ENCODE measurements around the gene MAPK8. TPM values are rescaled to one million over a fixed set of nuclear protein-coding genes. Genes with fewer than 3 reads are reported as not detected.

MAPK8 gene
- total RNA-seq, 1 donor from 2014 or later: 42.3 TPM

DNA sequence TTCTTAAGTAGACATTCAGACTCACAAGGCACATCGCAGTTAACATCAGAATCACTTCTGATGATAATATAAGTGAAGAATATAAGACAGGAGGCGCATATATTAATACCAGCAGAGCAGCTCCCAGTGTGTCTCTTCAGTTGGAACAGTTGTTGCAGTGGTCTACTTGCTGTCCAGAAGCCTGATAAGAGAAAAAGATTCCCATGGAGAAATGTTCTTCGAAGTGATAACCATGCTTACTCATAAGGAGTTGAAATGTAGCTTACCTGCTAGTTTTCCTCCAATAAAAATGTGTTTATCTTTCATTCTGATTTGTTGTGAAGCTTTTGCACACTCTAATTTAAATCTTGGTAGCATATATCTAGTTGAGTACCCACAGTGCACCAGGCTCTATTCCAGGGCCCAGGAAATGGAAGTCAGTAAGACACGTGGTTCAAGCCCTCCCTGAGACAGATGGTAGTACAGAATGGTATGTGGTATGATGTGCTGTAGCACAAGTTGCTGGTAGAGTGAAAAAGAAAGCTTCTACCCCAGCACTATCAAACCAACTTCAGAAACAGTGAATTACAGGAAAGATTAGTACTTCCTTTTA, 124.0 kb downstream of the MAPK8 start:
- TF ChIP-seq, protein P1, sequence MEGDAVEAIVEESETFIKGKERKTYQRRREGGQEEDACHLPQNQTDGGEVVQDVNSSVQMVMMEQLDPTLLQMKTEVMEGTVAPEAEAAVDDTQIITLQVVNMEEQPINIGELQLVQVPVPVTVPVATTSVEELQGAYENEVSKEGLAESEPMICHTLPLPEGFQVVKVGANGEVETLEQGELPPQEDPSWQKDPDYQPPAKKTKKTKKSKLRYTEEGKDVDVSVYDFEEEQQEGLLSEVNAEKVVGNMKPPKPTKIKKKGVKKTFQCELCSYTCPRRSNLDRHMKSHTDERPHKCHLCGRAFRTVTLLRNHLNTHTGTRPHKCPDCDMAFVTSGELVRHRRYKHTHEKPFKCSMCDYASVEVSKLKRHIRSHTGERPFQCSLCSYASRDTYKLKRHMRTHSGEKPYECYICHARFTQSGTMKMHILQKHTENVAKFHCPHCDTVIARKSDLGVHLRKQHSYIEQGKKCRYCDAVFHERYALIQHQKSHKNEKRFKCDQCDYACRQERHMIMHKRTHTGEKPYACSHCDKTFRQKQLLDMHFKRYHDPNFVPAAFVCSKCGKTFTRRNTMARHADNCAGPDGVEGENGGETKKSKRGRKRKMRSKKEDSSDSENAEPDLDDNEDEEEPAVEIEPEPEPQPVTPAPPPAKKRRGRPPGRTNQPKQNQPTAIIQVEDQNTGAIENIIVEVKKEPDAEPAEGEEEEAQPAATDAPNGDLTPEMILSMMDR (IDR thresholded peaks at IDR 0.05): no peak
- H3K27ac ChIP-seq: no peak overlapping the region
- H3K4me1 ChIP-seq: no peaks in the 10 kb centered on the region
- ATAC-seq (no peak), DNase-seq (no peak)
- peaks cover 26% of the 10 kb centered on the region for H3K36me3 ChIP-seq
- H3K9me3 ChIP-seq: no peaks in the 10 kb centered on the region
- H3K4me3 ChIP-seq: no peak overlapping the region
- intact Hi-C loops (cut with DNase I): no loop called here
- H3K27me3 ChIP-seq: no peaks in the 10 kb centered on the region

- Histone ChIP-seq H3K27me3 (no peaks in the 10 kb centered on the region), H3K36me3 (peaks cover 25% of the 10 kb centered on the region), H3K4me3 (no peak overlapping the region), H3K9me3 (no peaks in the 10 kb centered on the region), H3K27ac (no peak overlapping the region), H3K4me1 (no peaks in the 10 kb centered on the region)
- DNase-seq: no peak
- TF ChIP-seq, protein P1 (IDR thresholded peaks at IDR 0.05): no peak
- no peak for ATAC-seq
- intact Hi-C loops (cut with DNase I): no loop called here
These were observed 125.4 kb downstream of the MAPK8 start for GRCh38 chr10:48431871-48432270.

DNA sequence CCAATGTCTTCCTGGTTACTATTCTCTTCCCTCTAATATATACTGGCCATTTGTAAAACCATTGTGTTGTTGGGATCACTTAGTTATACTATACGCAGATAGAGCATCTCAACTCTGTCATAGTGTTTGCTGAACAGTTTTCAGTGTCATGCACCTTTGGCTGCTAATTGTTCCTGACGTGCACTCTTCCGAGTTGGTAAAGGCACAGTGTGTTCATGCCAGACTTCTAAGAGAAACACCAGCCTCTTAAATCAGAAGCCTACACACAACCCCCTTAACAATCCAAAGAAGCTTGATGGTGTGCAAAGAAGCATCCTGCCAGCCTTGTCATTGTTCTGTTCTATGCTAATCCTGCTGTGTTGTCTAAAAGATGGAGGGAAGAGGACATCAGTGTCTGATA, 131.1 kb downstream of the MAPK8 start:
- no peaks in the 10 kb centered on the region for H3K27me3 ChIP-seq
- no peak for ATAC-seq
- no peak overlapping the region for H3K27ac ChIP-seq
- H3K4me3 ChIP-seq: no peak overlapping the region
- intact Hi-C loops (cut with DNase I): no loop called here
- no peaks in the 10 kb centered on the region for H3K4me1 ChIP-seq
- H3K36me3 ChIP-seq: peaks cover 18% of the 10 kb centered on the region
- H3K9me3 ChIP-seq: no peaks in the 10 kb centered on the region
- no peak for DNase-seq
- TF ChIP-seq, protein P1 (IDR thresholded peaks at IDR 0.05): no peak

DNA sequence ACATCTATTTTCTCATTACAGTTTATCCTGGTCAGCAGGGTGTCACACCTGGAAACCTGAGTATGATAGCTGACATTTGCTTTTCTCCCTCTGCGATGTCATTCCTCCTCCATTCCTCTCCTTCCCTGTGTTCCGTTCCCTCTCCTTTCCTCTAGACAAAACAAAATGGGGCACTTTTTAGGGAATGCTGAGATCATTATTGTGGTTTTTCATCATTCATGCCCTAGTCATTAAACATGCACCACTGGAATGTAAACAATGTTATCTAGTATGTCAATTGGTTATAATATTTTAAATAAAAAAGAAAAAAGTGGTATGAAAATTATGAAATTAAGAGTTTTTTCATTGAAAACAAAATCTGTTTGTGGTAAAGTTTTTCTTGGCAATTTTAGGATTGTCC, 132.6 kb downstream of the MAPK8 start:
- ATAC-seq (no peak), DNase-seq (no peak)
- intact Hi-C loops (cut with DNase I): no loop called here
- TF ChIP-seq, protein P1 (IDR thresholded peaks at IDR 0.05): no peak
- no peaks in the 10 kb centered on the region for H3K9me3 ChIP-seq
- H3K27me3 ChIP-seq: no peaks in the 10 kb centered on the region
- no peak overlapping the region for H3K27ac ChIP-seq
- peaks cover 13% of the 10 kb centered on the region for H3K36me3 ChIP-seq
- no peaks in the 10 kb centered on the region for H3K4me1 ChIP-seq
- no peak overlapping the region for H3K4me3 ChIP-seq

DNA sequence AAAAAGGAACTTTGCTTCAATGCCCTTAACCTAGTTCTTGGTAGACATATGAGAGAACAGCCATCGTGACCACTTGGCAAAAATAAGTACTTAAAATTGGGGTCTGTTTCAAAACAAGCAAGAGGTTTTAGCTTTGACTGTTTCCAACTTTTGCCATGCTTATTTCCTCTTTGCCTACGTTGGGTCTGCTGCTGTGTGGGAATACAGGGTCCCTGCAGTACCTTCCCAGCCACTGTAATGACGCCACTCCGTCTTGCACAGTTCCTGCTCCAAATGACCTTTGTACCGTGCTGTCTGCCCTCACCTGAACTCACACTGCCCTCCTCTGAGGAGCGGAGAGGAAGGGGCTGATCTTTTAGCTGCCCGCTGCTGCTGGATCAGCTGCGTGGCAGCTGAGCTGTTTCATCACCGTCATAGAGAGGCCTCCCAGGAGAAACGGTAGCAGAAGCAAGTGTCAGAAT, 133.1 kb downstream of the MAPK8 start:
- H3K36me3 ChIP-seq: peaks cover 13% of the 10 kb centered on the region
- no peaks in the 10 kb centered on the region for H3K9me3 ChIP-seq
- intact Hi-C loops (cut with DNase I): no loop called here
- no peaks in the 10 kb centered on the region for H3K27me3 ChIP-seq
- TF ChIP-seq, protein P1 (IDR thresholded peaks at IDR 0.05): no peak
- H3K4me1 ChIP-seq: no peaks in the 10 kb centered on the region
- DNase-seq: peak; percentile 69
- ATAC-seq: peak; percentile 81
- H3K4me3 ChIP-seq: no peak overlapping the region
- peak overlapping the region; percentile 28 for H3K27ac ChIP-seq

GRCh38 chr10:48440771-48441170, 134.3 kb downstream of the MAPK8 start:
- H3K27me3 ChIP-seq: no peaks in the 10 kb centered on the region
- no peaks in the 10 kb centered on the region for H3K4me1 ChIP-seq
- no peak overlapping the region for H3K27ac ChIP-seq
- no peaks in the 10 kb centered on the region for H3K9me3 ChIP-seq
- ATAC-seq (no peak), DNase-seq (no peak)
- intact Hi-C loops (cut with DNase I): no loop called here
- H3K36me3 ChIP-seq: peaks cover 10% of the 10 kb centered on the region
- no peak overlapping the region for H3K4me3 ChIP-seq
- TF ChIP-seq, protein P1 (IDR thresholded peaks at IDR 0.05): no peak
